Neural cell (in vitro differentiated cells): Measurements from ENCODE around the gene MAPK4. TPM values are rescaled to one million over a fixed set of nuclear protein-coding genes. Genes with fewer than 3 reads are reported as not detected.

Experiments
- H2AFZ ChIP-seq: fragments of 200-600, 300-800 bp; sonication (generic), shearing (Covaris generic); 2 replicates; pipeline ENCODE4 v1.6.0; 2014; ENCODE audit warnings: low read depth, mild to moderate bottlenecking, antibody characterized with exemption, low read length, moderate library complexity
- H3F3A ChIP-seq: fragments of 200-600 bp; shearing (Covaris generic); 2 replicates; pipeline ENCODE4 v1.6.1; 2016; ENCODE audit warnings: mild to moderate bottlenecking, moderate library complexity, mixed read lengths, antibody characterized with exemption, low read length; ENCODE audit not compliant: insufficient read depth, poor library complexity, severe bottlenecking
- H3K27ac ChIP-seq: fragments of 200-600, 300-800 bp; sonication (generic), shearing (Covaris generic); 2 replicates; pipeline ENCODE4 v1.5.1; 2014; ENCODE audit warnings: mild to moderate bottlenecking, low read length, moderate library complexity
- H3K27me3 ChIP-seq: fragments of 300-800, 200-600 bp; sonication (generic), shearing (Covaris generic); 2 replicates; pipeline ENCODE4 v1.6.0; 2014; ENCODE audit warnings: mild to moderate bottlenecking, low read depth, low read length, moderate library complexity; ENCODE audit not compliant: insufficient read depth
- H3K36me3 ChIP-seq: fragments of 300-800, 200-600 bp; sonication (generic), shearing (Covaris generic); 2 replicates; pipeline ENCODE4 v1.5.1; 2014; ENCODE audit warnings: mild to moderate bottlenecking, antibody characterized with exemption, low read length, moderate library complexity; ENCODE audit not compliant: insufficient read depth
- H3K4me2 ChIP-seq: fragments of 300-800, 200-600 bp; sonication (generic), shearing (Covaris generic); 2 replicates; pipeline ENCODE4 v1.6.0; 2014; ENCODE audit warnings: mild to moderate bottlenecking, low read length
- H3K4me3 ChIP-seq: fragments of 300-800, 200-600 bp; sonication (generic), shearing (Covaris generic); 2 replicates; pipeline ENCODE4 v1.5.1; 2014; ENCODE audit warnings: mild to moderate bottlenecking, low read length, moderate library complexity
- H3K79me2 ChIP-seq: fragments of 200-600 bp; shearing (Covaris generic); replicated peaks from 2 replicates; pipeline ENCODE4 v1.6.0; 2014; ENCODE audit warnings: mild to moderate bottlenecking, low read length, moderate library complexity; ENCODE audit not compliant: insufficient read depth
- H3K9ac ChIP-seq: fragments of 300-800, 200-600 bp; sonication (generic), shearing (Covaris generic); 2 replicates; pipeline ENCODE4 v1.6.1; 2016; ENCODE audit warnings: mild to moderate bottlenecking, low read length, mixed read lengths
- H3K9me2 ChIP-seq: fragments of 200-600 bp; shearing (Covaris generic); 2 replicates; pipeline ENCODE4 v1.6.1; 2016; ENCODE audit warnings: mild to moderate bottlenecking, low read length, mixed read lengths; ENCODE audit not compliant: insufficient read depth
- H3K9me3 ChIP-seq: fragments of 200-600, 300-800 bp; sonication (generic), shearing (Covaris generic); 2 replicates; pipeline ENCODE4 v1.6.1; 2016; ENCODE audit warnings: mild to moderate bottlenecking, mixed run types, low read length, moderate library complexity, mixed read lengths
- H4K20me1 ChIP-seq: fragments of 200-600 bp; shearing (Covaris generic); 2 replicates; pipeline ENCODE4 v1.6.1; 2016; ENCODE audit warnings: mild to moderate bottlenecking, mixed run types; ENCODE audit not compliant: insufficient read depth
- CTCF ChIP-seq: fragments of 450-650 bp; IDR thresholded peaks from 2 replicates; pipeline ENCODE4 v1.5.1; 2014; ENCODE audit warnings: antibody characterized with exemption, mild to moderate bottlenecking, moderate library complexity; ENCODE audit not compliant: poor library complexity, severe bottlenecking
- EP300 ChIP-seq: fragments of 450-650 bp; conservative IDR thresholded peaks from 2 replicates; pipeline ENCODE4 v1.6.1; 2014; ENCODE audit warnings: antibody characterized with exemption, mild to moderate bottlenecking, moderate library complexity; ENCODE audit not compliant: poor library complexity, severe bottlenecking
- EZH2 ChIP-seq: fragments of 200-600, 300-800 bp; shearing (Covaris generic), sonication (generic); IDR thresholded peaks from 2 replicates; pipeline ENCODE4 v1.6.1; 2014; ENCODE audit warnings: antibody characterized with exemption, low read length, borderline replicate concordance, mild to moderate bottlenecking; ENCODE audit not compliant: insufficient read depth, poor library complexity, severe bottlenecking
- MXI1 ChIP-seq: fragments of 450-650 bp; conservative IDR thresholded peaks from 2 replicates; pipeline ENCODE4 v1.6.1; 2014; ENCODE audit warnings: antibody characterized with exemption, mild to moderate bottlenecking; ENCODE audit not compliant: poor library complexity, severe bottlenecking
- POLR2AphosphoS5 ChIP-seq: IDR thresholded peaks from 2 replicates; pipeline ENCODE4 v1.6.1; 2012
- RAD21 ChIP-seq: fragments of 450-650 bp; conservative IDR thresholded peaks from 2 replicates; pipeline ENCODE4 v1.6.1; 2014; ENCODE audit warnings: antibody characterized with exemption, mild to moderate bottlenecking, moderate library complexity
- REST ChIP-seq: IDR thresholded peaks from 2 replicates; pipeline ENCODE4 v1.6.1; 2012; ENCODE audit warnings: borderline replicate concordance
- SMC3 ChIP-seq: fragments of 450-650 bp; conservative IDR thresholded peaks from 2 replicates; pipeline ENCODE4 v1.6.1; 2014; ENCODE audit warnings: antibody characterized with exemption, mild to moderate bottlenecking, moderate library complexity; ENCODE audit not compliant: poor library complexity
- TAF1 ChIP-seq: IDR thresholded peaks from 2 replicates; pipeline ENCODE4 v1.6.1; 2012; ENCODE audit warnings: low read depth
- polyA plus RNA-seq: library from polyadenylated mRNA; depleted of rRNA; stranded (reverse); fragments of >200 nt; gene quantifications from 2 replicates; pipeline ENCODE4 v1.2.3, GENCODE V29; 2014

MAPK4 gene
- polyA plus RNA-seq, 1 donor from 2014 or later = 12.7 TPM

- Histone ChIP-seq H3F3A (no peaks in the 10 kb centered on the region), H3K79me2 (no peaks in the 10 kb centered on the region), H2AFZ (no peak overlapping the region), H3K9me2 (no peaks in the 10 kb centered on the region), H3K9me3 (no peaks in the 10 kb centered on the region), H3K9ac (no peak overlapping the region), H3K27me3 (no peaks in the 10 kb centered on the region), H3K27ac (no peak overlapping the region), H3K4me2 (no peak overlapping the region), H4K20me1 (no peaks in the 10 kb centered on the region), H3K36me3 (no peaks in the 10 kb centered on the region), H3K4me3 (no peak overlapping the region)
- no peak for TF ChIP-seq RAD21
- no peak for TF ChIP-seq POLR2AphosphoS5
- TF ChIP-seq TAF1 = no peak
- no peak for TF ChIP-seq SMC3
- TF ChIP-seq MXI1 = no peak
- no peak for TF ChIP-seq CTCF
- TF ChIP-seq EZH2 = no peak
- TF ChIP-seq REST = no peak
- no peak for TF ChIP-seq EP300
Observed at GRCh38 chr18:50749945-50750344, 190.1 kb downstream of the MAPK4 start.

- Histone ChIP-seq H3K9me3 (no peaks in the 10 kb centered on the region), H2AFZ (no peak overlapping the region), H3K4me3 (no peak overlapping the region), H4K20me1 (no peaks in the 10 kb centered on the region), H3K27me3 (no peaks in the 10 kb centered on the region), H3K9ac (no peak overlapping the region), H3K9me2 (no peaks in the 10 kb centered on the region), H3F3A (no peaks in the 10 kb centered on the region), H3K27ac (no peak overlapping the region), H3K4me2 (no peak overlapping the region), H3K36me3 (no peaks in the 10 kb centered on the region), H3K79me2 (no peaks in the 10 kb centered on the region)
- no peak for TF ChIP-seq REST
- TF ChIP-seq SMC3 = no peak
- no peak for TF ChIP-seq RAD21
- TF ChIP-seq EP300 = no peak
- no peak for TF ChIP-seq EZH2
- no peak for TF ChIP-seq MXI1
- TF ChIP-seq CTCF = no peak
- TF ChIP-seq TAF1 = no peak
- TF ChIP-seq POLR2AphosphoS5 = no peak
Observed at GRCh38 chr18:50750546-50750945, 190.7 kb downstream of the MAPK4 start.
